Lower lobe of right lung (tissue), 2 donors: ENCODE results near the gene TMEM59L. TPM values are rescaled to one million over a fixed set of nuclear protein-coding genes. Genes with fewer than 3 reads are reported as not detected.

Source experiments
- ATAC-seq, 2 donors: fragments of 200-7000 bp; cut with Tn5 transposase; one replicate each; pipeline ENCODE4 v1.9.1; 2020 to 2022; ENCODE audit warnings: mild to moderate bottlenecking in 2 of 2, moderate library complexity in 2 of 2
- DNase-seq: peaks from one replicate; pipeline ENCODE4 v3.0.0-alpha.2; 2020
- H3K27ac ChIP-seq: fragments of 200-600 bp; one replicate; pipeline ENCODE4 v1.8.0; 2022
- H3K27me3 ChIP-seq: fragments of 200-600 bp; one replicate; pipeline ENCODE4 v1.8.0; 2022; ENCODE audit warnings: low read depth
- H3K36me3 ChIP-seq: fragments of 200-600 bp; one replicate; pipeline ENCODE4 v1.8.0; 2022; ENCODE audit warnings: mild to moderate bottlenecking
- H3K4me1 ChIP-seq: fragments of 200-600 bp; one replicate; pipeline ENCODE4 v1.8.0; 2022
- H3K4me3 ChIP-seq: fragments of 200-600 bp; one replicate; pipeline ENCODE4 v1.8.0; 2022; ENCODE audit warnings: mild to moderate bottlenecking
- H3K9me3 ChIP-seq: fragments of 200-600 bp; one replicate; pipeline ENCODE4 v1.8.0; 2022
- CTCF ChIP-seq: fragments of 200-600 bp; IDR thresholded peaks from one replicate; pipeline ENCODE4 v1.8.0; 2022; ENCODE audit warnings: antibody characterized with exemption, mild to moderate bottlenecking
- intact Hi-C: fragments of 100-400 bp; cut with DNase I; formaldehyde crosslinking; loops from one replicate; pipeline ENCODE4 v1.11.0; 2022
- total RNA-seq: library from RNA; stranded (reverse); fragmentation: NEBNext Ultra II Directional; extraction: Animal tissue kit (Norgen Biotek cat#: 25700); gene quantifications from one replicate; pipeline ENCODE4 v1.2.1, GENCODE V29; 2021
- donor health status: DM: no; HTN: yes; CAD: no; lungs with severe emphysema.

Gene TMEM59L
- total RNA-seq, 1 donor from 2014 or later, result 1.1 TPM

GRCh38 chr19:18656337-18657086 is 43.8 kb downstream of the TMEM59L start:
- Histone ChIP-seq H3K4me1 (peaks cover 28% of the 10 kb centered on the region), H3K4me3 (no peak overlapping the region), H3K36me3 (no peaks in the 10 kb centered on the region), H3K27ac (no peak overlapping the region), H3K27me3 (no peaks in the 10 kb centered on the region), H3K9me3 (no peaks in the 10 kb centered on the region)
- ATAC-seq (no peak), DNase-seq (no peak)
- no peak for TF ChIP-seq CTCF
- intact Hi-C loops, result no loop called here

GRCh38 chr19:18657590-18658365 is 45.1 kb downstream of the TMEM59L start:
- Histone ChIP-seq H3K27ac (peak overlapping the region; percentile 70), H3K4me3 (no peak overlapping the region), H3K27me3 (no peaks in the 10 kb centered on the region), H3K4me1 (peaks cover 23% of the 10 kb centered on the region), H3K9me3 (no peaks in the 10 kb centered on the region), H3K36me3 (no peaks in the 10 kb centered on the region)
- DNase-seq (no peak), ATAC-seq (peak; percentile 5 to 41)
- TF ChIP-seq CTCF, result no peak
- intact Hi-C loops, result no loop called here

- TF ChIP-seq CTCF, result no peak
- no peaks in the 10 kb centered on the region for H3K9me3 ChIP-seq
- no peak overlapping the region for H3K4me3 ChIP-seq
- H3K4me1 ChIP-seq, result peaks cover 23% of the 10 kb centered on the region
- DNase-seq (no peak), ATAC-seq (no peak)
- H3K27ac ChIP-seq, result peak overlapping the region; percentile 70
- no peaks in the 10 kb centered on the region for H3K36me3 ChIP-seq
- no peaks in the 10 kb centered on the region for H3K27me3 ChIP-seq
- intact Hi-C loops, result no loop called here
These were observed 45.7 kb downstream of the TMEM59L start for GRCh38 chr19:18658366-18658855.

- ATAC-seq (peak; percentile 34 to 52), DNase-seq (no peak)
- intact Hi-C loops, result no loop called here
- H3K4me1 ChIP-seq, result peaks cover 23% of the 10 kb centered on the region
- TF ChIP-seq CTCF, result no peak
- H3K36me3 ChIP-seq, result no peaks in the 10 kb centered on the region
- peak overlapping the region; percentile 70 for H3K27ac ChIP-seq
- peak overlapping the region; percentile 5 for H3K4me3 ChIP-seq
- no peaks in the 10 kb centered on the region for H3K27me3 ChIP-seq
- no peaks in the 10 kb centered on the region for H3K9me3 ChIP-seq
These were observed 46.8 kb downstream of the TMEM59L start for GRCh38 chr19:18659281-18660050.
